ENCODE data around the gene GPR35. TPM values are rescaled to one million over a fixed set of nuclear protein-coding genes. Genes with fewer than 3 reads are reported as not detected.

GPR35 gene
- total and polyA plus RNA-seq, 10 of the 15 experiments (the other 5 are each of a cell fraction or from before 2014, with no cell fraction given) = 0.14 to 1.6 (median 0.75) TPM; not detected in 3

DNA sequence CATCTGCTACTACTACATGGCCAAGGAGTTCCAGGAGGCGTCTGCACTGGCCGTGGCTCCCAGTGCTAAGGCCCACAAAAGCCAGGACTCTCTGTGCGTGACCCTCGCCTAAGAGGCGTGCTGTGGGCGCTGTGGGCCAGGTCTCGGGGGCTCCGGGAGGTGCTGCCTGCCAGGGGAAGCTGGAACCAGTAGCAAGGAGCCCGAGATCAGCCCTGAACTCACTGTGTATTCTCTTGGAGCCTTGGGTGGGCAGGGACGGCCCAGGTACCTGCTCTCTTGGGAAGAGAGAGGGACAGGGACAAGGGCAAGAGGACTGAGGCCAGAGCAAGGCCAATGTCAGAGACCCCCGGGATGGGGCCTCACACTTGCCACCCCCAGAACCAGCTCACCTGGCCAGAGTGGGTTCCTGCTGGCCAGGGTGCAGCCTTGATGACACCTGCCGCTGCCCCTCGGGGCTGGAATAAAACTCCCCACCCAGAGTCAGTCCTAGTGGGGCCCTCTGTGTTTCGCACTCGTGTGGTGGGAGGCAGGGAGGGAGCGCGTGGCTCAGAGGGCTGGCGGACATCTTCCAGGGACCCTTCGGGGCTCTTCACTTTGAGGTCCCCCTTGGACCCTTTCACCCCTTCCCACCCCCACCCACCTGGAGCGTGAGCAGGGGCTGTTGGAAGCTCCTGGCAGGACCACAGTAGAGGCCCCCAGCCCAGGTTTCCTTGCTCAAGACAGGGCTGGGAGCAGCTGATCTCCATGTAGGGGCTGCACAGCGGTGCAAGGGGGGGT is 5.7 kb downstream of the GPR35 start:
- no peak for DNase-seq (ENCODE audit: low read depth, low spot score)
- no peak for TF ChIP-seq LARP7 (IDR thresholded peaks at IDR 0.05)
- TF ChIP-seq, protein P1, sequence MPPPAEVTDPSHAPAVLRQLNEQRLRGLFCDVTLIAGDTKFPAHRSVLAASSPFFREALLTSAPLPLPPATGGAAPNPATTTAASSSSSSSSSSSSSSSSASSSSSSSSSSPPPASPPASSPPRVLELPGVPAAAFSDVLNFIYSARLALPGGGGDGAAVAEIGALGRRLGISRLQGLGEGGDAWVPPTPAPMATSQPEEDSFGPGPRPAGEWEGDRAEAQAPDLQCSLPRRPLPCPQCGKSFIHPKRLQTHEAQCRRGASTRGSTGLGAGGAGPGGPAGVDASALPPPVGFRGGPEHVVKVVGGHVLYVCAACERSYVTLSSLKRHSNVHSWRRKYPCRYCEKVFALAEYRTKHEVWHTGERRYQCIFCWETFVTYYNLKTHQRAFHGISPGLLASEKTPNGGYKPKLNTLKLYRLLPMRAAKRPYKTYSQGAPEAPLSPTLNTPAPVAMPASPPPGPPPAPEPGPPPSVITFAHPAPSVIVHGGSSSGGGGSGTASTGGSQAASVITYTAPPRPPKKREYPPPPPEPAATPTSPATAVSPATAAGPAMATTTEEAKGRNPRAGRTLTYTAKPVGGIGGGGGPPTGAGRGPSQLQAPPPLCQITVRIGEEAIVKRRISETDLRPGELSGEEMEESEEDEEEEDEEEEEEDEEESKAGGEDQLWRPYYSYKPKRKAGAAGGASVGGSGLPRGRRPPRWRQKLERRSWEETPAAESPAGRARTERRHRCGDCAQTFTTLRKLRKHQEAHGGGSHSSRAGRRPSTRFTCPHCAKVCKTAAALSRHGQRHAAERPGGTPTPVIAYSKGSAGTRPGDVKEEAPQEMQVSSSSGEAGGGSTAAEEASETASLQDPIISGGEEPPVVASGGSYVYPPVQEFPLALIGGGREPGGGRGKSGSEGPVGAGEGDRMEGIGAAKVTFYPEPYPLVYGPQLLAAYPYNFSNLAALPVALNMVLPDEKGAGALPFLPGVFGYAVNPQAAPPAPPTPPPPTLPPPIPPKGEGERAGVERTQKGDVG (CRISPR knock-in tag; IDR thresholded peaks at IDR 0.05) = no peak
- TF ChIP-seq IRF4 (IDR thresholded peaks at IDR 0.05; ENCODE audit: low read depth, low read length) = no peak
- TF ChIP-seq ZZZ3 (IDR thresholded peaks at IDR 0.05; ENCODE audit: control insufficient read depth, insufficient read length, low read depth) = no peak
- TF ChIP-seq, protein P2, sequence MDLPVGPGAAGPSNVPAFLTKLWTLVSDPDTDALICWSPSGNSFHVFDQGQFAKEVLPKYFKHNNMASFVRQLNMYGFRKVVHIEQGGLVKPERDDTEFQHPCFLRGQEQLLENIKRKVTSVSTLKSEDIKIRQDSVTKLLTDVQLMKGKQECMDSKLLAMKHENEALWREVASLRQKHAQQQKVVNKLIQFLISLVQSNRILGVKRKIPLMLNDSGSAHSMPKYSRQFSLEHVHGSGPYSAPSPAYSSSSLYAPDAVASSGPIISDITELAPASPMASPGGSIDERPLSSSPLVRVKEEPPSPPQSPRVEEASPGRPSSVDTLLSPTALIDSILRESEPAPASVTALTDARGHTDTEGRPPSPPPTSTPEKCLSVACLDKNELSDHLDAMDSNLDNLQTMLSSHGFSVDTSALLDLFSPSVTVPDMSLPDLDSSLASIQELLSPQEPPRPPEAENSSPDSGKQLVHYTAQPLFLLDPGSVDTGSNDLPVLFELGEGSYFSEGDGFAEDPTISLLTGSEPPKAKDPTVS (IDR thresholded peaks at IDR 0.05; ENCODE audit: low read depth, low read length) = no peak
- TF ChIP-seq IKZF2 (IDR thresholded peaks at IDR 0.05) = no peak
- no peak for TF ChIP-seq IKZF1 (conservative IDR thresholded peaks at IDR 0.05)
- TF ChIP-seq ZNF24 (IDR thresholded peaks at IDR 0.05) = no peak
- no peak for TF ChIP-seq TCF7 (IDR thresholded peaks at IDR 0.05; ENCODE audit: borderline replicate concordance)
- no peak for TF ChIP-seq REST (IDR thresholded peaks at IDR 0.05; ENCODE audit: low read depth, low read length)
- TF ChIP-seq, protein P3, sequence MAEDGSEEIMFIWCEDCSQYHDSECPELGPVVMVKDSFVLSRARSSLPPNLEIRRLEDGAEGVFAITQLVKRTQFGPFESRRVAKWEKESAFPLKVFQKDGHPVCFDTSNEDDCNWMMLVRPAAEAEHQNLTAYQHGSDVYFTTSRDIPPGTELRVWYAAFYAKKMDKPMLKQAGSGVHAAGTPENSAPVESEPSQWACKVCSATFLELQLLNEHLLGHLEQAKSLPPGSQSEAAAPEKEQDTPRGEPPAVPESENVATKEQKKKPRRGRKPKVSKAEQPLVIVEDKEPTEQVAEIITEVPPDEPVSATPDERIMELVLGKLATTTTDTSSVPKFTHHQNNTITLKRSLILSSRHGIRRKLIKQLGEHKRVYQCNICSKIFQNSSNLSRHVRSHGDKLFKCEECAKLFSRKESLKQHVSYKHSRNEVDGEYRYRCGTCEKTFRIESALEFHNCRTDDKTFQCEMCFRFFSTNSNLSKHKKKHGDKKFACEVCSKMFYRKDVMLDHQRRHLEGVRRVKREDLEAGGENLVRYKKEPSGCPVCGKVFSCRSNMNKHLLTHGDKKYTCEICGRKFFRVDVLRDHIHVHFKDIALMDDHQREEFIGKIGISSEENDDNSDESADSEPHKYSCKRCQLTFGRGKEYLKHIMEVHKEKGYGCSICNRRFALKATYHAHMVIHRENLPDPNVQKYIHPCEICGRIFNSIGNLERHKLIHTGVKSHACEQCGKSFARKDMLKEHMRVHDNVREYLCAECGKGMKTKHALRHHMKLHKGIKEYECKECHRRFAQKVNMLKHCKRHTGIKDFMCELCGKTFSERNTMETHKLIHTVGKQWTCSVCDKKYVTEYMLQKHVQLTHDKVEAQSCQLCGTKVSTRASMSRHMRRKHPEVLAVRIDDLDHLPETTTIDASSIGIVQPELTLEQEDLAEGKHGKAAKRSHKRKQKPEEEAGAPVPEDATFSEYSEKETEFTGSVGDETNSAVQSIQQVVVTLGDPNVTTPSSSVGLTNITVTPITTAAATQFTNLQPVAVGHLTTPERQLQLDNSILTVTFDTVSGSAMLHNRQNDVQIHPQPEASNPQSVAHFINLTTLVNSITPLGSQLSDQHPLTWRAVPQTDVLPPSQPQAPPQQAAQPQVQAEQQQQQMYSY (CRISPR knock-in tag; IDR thresholded peaks at IDR 0.05) = no peak

More for the DNA sequence above, 5.7 kb downstream of the GPR35 start:
- ChIA-PET SMC1A (ENCODE audit: uncharacterized antibody, unreplicated experiment) (no interaction called here), CTCF (no interaction called here), POLR2A (no interaction called here), RAD21 (ENCODE audit: unreplicated experiment) (no interaction called here)
- FAIRE-seq (no peak), ATAC-seq (no peak)
- no peaks in the 10 kb centered on the region for H3K27me3 ChIP-seq (replicated peaks in 1 of 2; ENCODE audit: control insufficient read depth in 2 of 2, insufficient read depth in 2 of 2, low read length in 1 of 2)
- in situ Hi-C loops (cut with MboI) (no loop called here), intact Hi-C loops (cut with micrococcal nuclease; ENCODE audit: unreplicated experiment) (no loop called here)
- no peak overlapping the region for H3K4me3 ChIP-seq
- no peak overlapping the region for H3K4me2 ChIP-seq (ENCODE audit: control insufficient read depth, insufficient read depth)
- H3K9me3 ChIP-seq (replicated peaks; ENCODE audit: control insufficient read depth, insufficient read depth, low read length) = peaks cover 2% of the 10 kb centered on the region; the same call in 1 of the 3 replicates
- no peak overlapping the region for H3K9ac ChIP-seq (ENCODE audit: control insufficient read depth, insufficient read depth, low read length)
- H3K4me1 ChIP-seq (ENCODE audit: control insufficient read depth, insufficient read depth, low read length) = peaks cover 5% of the 10 kb centered on the region
- no peaks in the 10 kb centered on the region for H3K36me3 ChIP-seq (ENCODE audit: control insufficient read depth in 2 of 2, insufficient read depth in 2 of 2, low read length in 1 of 2)
- H3K27ac ChIP-seq (ENCODE audit: control insufficient read depth, insufficient read depth) = no peak overlapping the region
- no peak overlapping the region for H2AFZ ChIP-seq (ENCODE audit: control insufficient read depth, low read depth, low read length)
- H3K79me2 ChIP-seq (ENCODE audit: control insufficient read depth, insufficient read depth, low read length) = no peaks in the 10 kb centered on the region
- BruUV-seq (replicated peaks) = no TSS peak
- WGBS (ENCODE audit: insufficient coverage, insufficient replicate concordance, low lambda C conversion rate, missing lambda C conversion rate) = 61% methylated on average over 21 of the region's 21 CpGs
- no peaks in the 10 kb centered on the region for H4K20me1 ChIP-seq (ENCODE audit: control insufficient read depth, insufficient read depth)

Measured in GM12878 (cell line).